ENCODE results near the gene C20orf204. TPM values are rescaled to one million over a fixed set of nuclear protein-coding genes. Genes with fewer than 3 reads are reported as not detected.
A peak's percentile ranks its signal among the peaks of the same experiment; 100 is the strongest.

C20orf204 gene
- total RNA-seq, 2 experiments from 2014 or later = 2.1 to 2.5 TPM

GRCh38 chr20:64067733-64068307 lies 31.8 kb downstream of the C20orf204 start:
- H3K9me3 Mint-ChIP-seq = no peaks in the 10 kb centered on the region
- peaks cover 26% of the 10 kb centered on the region for H3K4me1 Mint-ChIP-seq
- H3K27ac Mint-ChIP-seq = no peak overlapping the region
- H3K4me3 Mint-ChIP-seq = no peak overlapping the region
- no peak for DNase-seq
- H3K36me3 Mint-ChIP-seq = peaks cover 2% of the 10 kb centered on the region
- no peaks in the 10 kb centered on the region for H3K27me3 Mint-ChIP-seq

GRCh38 chr20:64068386-64069208 lies 32.6 kb downstream of the C20orf204 start:
- Mint-ChIP-seq H3K36me3 (peaks cover 2% of the 10 kb centered on the region), H3K4me1 (peaks cover 26% of the 10 kb centered on the region), H3K27me3 (no peaks in the 10 kb centered on the region), H3K4me3 (no peak overlapping the region), H3K27ac (no peak overlapping the region), H3K9me3 (no peaks in the 10 kb centered on the region)
- no peak for DNase-seq

- H3K27ac Mint-ChIP-seq = no peak overlapping the region
- no peaks in the 10 kb centered on the region for H3K27me3 Mint-ChIP-seq
- no peaks in the 10 kb centered on the region for H3K9me3 Mint-ChIP-seq
These were observed 33.2 kb downstream of the C20orf204 start for GRCh38 chr20:64069209-64069613.

GRCh38 chr20:64069614-64070243 lies 33.7 kb downstream of the C20orf204 start:
- no peaks in the 10 kb centered on the region for H3K9me3 Mint-ChIP-seq
- H3K4me1 Mint-ChIP-seq = peaks cover 16% of the 10 kb centered on the region
- no peaks in the 10 kb centered on the region for H3K27me3 Mint-ChIP-seq
- H3K27ac Mint-ChIP-seq = no peak overlapping the region
- peaks cover 2% of the 10 kb centered on the region for H3K36me3 Mint-ChIP-seq
- DNase-seq = no peak
- no peak overlapping the region for H3K4me3 Mint-ChIP-seq

More at GRCh38 chr20:64069209-64069613, 33.2 kb downstream of the C20orf204 start:
- Mint-ChIP-seq H3K36me3 (peaks cover 2% of the 10 kb centered on the region), H3K4me3 (no peak overlapping the region), H3K4me1 (peaks cover 20% of the 10 kb centered on the region)
- DNase-seq = no peak

- Mint-ChIP-seq H3K4me1 (peaks cover 11% of the 10 kb centered on the region), H3K27ac (no peak overlapping the region), H3K9me3 (no peaks in the 10 kb centered on the region), H3K36me3 (peaks cover 3% of the 10 kb centered on the region), H3K4me3 (no peak overlapping the region), H3K27me3 (no peaks in the 10 kb centered on the region)
- DNase-seq = no peak
These were observed 34.4 kb downstream of the C20orf204 start for GRCh38 chr20:64070244-64070993.

- H3K4me1 Mint-ChIP-seq = peaks cover 2% of the 10 kb centered on the region
- no peaks in the 10 kb centered on the region for H3K27me3 Mint-ChIP-seq
- H3K9me3 Mint-ChIP-seq = no peaks in the 10 kb centered on the region
- no peak for DNase-seq
- no peak overlapping the region for H3K27ac Mint-ChIP-seq
- peaks cover 6% of the 10 kb centered on the region for H3K36me3 Mint-ChIP-seq
- H3K4me3 Mint-ChIP-seq = no peak overlapping the region
These were observed 35.7 kb downstream of the C20orf204 start for GRCh38 chr20:64071341-64072332.

- Mint-ChIP-seq H3K36me3 (peaks cover 6% of the 10 kb centered on the region), H3K27ac (no peak overlapping the region), H3K4me3 (no peak overlapping the region), H3K9me3 (no peaks in the 10 kb centered on the region), H3K4me1 (peaks cover 2% of the 10 kb centered on the region), H3K27me3 (no peaks in the 10 kb centered on the region)
- DNase-seq = no peak
These were observed 36.6 kb downstream of the C20orf204 start for GRCh38 chr20:64072498-64073063.

GRCh38 chr20:64073476-64074183 lies 37.6 kb downstream of the C20orf204 start:
- Mint-ChIP-seq H3K36me3 (peaks cover 6% of the 10 kb centered on the region), H3K27ac (no peak overlapping the region)

GRCh38 chr20:64074184-64074789 lies 38.3 kb downstream of the C20orf204 start:
- DNase-seq = no peak
- H3K27me3 Mint-ChIP-seq = no peaks in the 10 kb centered on the region
- peaks cover 8% of the 10 kb centered on the region for H3K4me1 Mint-ChIP-seq
- no peaks in the 10 kb centered on the region for H3K9me3 Mint-ChIP-seq
- peaks cover 6% of the 10 kb centered on the region for H3K36me3 Mint-ChIP-seq
- H3K27ac Mint-ChIP-seq = peak overlapping the region; percentile 54
- no peak overlapping the region for H3K4me3 Mint-ChIP-seq

More at GRCh38 chr20:64073476-64074183, 37.6 kb downstream of the C20orf204 start:
- no peaks in the 10 kb centered on the region for H3K9me3 Mint-ChIP-seq
- no peaks in the 10 kb centered on the region for H3K27me3 Mint-ChIP-seq
- DNase-seq = no peak
- H3K4me1 Mint-ChIP-seq = peaks cover 3% of the 10 kb centered on the region
- H3K4me3 Mint-ChIP-seq = no peak overlapping the region

- no peak for DNase-seq
- no peak overlapping the region for H3K27ac Mint-ChIP-seq
- H3K4me1 Mint-ChIP-seq = peaks cover 8% of the 10 kb centered on the region
- H3K27me3 Mint-ChIP-seq = no peaks in the 10 kb centered on the region
- no peaks in the 10 kb centered on the region for H3K9me3 Mint-ChIP-seq
- H3K4me3 Mint-ChIP-seq = no peak overlapping the region
- peaks cover 6% of the 10 kb centered on the region for H3K36me3 Mint-ChIP-seq
These were observed 39.0 kb downstream of the C20orf204 start for GRCh38 chr20:64074963-64075362.

- H3K9me3 Mint-ChIP-seq = no peaks in the 10 kb centered on the region
- peaks cover 6% of the 10 kb centered on the region for H3K36me3 Mint-ChIP-seq
- H3K4me3 Mint-ChIP-seq = no peak overlapping the region
- peak overlapping the region; percentile 42 for H3K27ac Mint-ChIP-seq
- no peaks in the 10 kb centered on the region for H3K27me3 Mint-ChIP-seq
- DNase-seq = no peak
- H3K4me1 Mint-ChIP-seq = peaks cover 11% of the 10 kb centered on the region
These were observed 39.6 kb downstream of the C20orf204 start for GRCh38 chr20:64075556-64075955.

- Mint-ChIP-seq H3K27ac (peak overlapping the region; percentile 83), H3K36me3 (peaks cover 5% of the 10 kb centered on the region), H3K27me3 (peaks cover under 1% of the 10 kb centered on the region), H3K4me3 (peak overlapping the region; percentile 60), H3K4me1 (peaks cover 13% of the 10 kb centered on the region), H3K9me3 (no peaks in the 10 kb centered on the region)
- DNase-seq = no peak
These were observed 40.3 kb downstream of the C20orf204 start for GRCh38 chr20:64076061-64076997.

Measured in activated naive CD8-positive, alpha-beta T cell treated with anti-CD3 and anti-CD28 coated beads for 36 hours (primary cell).